ENCODE measurements around the gene APLP2. TPM values are rescaled to one million over a fixed set of nuclear protein-coding genes. Genes with fewer than 3 reads are reported as not detected.
A peak's percentile ranks its signal among the peaks of the same experiment; 100 is the strongest.

Gene APLP2
- total and polyA plus RNA-seq, 12 donors = 115 to 414 (median 299) TPM

DNA sequence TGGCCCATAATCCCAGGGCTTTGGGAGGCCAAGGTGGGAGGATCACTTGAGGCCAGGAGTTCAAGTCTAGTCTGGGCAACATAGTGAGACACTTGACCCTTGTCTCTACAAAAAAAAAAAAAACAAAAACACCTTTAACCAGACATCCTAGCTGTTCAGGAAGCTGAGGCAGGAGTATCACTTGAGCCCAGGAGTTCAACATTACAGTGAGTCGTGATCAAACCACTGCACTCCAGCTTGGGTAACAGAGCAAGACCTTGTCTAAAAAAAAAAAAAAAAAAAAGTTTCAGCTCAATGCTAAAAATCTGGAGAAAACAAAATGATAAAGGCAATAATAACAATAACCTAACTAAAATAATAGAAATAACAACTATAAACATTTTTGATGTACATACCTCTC, 22.6 kb upstream of the APLP2 start:
- DNase-seq (no peak), ATAC-seq (no peak)
- Histone ChIP-seq H3K27me3 (no peaks in the 10 kb centered on the region), H3K36me3 (no peaks in the 10 kb centered on the region), H3K4me1 (peaks cover 0 to 42% (median 0%) of the 10 kb centered on the region in 9 donors), H3K4me3 (no peak overlapping the region), H3K9me3 (no peaks in the 10 kb centered on the region), H3K27ac (no peak overlapping the region)
- 70 to 85% methylated on average over 1 of the region's 1 CpG for WGBS, 2 donors
- intact Hi-C loops (cut with DNase I) = no loop called here
- TF ChIP-seq, protein P1, sequence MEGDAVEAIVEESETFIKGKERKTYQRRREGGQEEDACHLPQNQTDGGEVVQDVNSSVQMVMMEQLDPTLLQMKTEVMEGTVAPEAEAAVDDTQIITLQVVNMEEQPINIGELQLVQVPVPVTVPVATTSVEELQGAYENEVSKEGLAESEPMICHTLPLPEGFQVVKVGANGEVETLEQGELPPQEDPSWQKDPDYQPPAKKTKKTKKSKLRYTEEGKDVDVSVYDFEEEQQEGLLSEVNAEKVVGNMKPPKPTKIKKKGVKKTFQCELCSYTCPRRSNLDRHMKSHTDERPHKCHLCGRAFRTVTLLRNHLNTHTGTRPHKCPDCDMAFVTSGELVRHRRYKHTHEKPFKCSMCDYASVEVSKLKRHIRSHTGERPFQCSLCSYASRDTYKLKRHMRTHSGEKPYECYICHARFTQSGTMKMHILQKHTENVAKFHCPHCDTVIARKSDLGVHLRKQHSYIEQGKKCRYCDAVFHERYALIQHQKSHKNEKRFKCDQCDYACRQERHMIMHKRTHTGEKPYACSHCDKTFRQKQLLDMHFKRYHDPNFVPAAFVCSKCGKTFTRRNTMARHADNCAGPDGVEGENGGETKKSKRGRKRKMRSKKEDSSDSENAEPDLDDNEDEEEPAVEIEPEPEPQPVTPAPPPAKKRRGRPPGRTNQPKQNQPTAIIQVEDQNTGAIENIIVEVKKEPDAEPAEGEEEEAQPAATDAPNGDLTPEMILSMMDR (IDR thresholded peaks at IDR 0.05) = no peak

DNA sequence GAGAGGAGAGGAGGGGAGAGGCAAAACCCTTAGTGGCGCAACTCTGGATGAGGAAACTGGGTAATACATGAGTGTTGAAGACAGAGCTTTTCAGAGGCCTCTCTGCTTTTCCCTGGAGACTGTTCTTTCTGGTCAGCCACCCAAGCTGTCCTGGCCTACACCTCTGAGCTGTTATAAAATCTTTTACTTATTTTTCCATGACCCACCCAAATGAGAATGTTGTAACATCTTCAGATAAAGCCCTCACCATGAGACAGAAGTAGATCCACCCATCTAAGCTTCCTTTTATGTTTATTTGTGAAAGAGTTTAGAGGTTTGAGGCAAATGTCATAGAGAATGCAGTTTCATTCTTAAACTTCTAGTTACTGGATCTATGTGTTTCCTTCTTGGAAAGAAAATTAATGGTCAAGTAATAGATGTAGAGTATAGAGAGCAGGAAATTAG, 20.3 kb upstream of the APLP2 start:
- peaks cover 0 to 7% (median 0%) of the 10 kb centered on the region in 11 donors for H3K9me3 ChIP-seq
- H3K4me1 ChIP-seq = peaks cover 0 to 28% (median 0%) of the 10 kb centered on the region in 9 donors
- no peak for ATAC-seq
- intact Hi-C loops (cut with DNase I) = no loop called here
- no peak overlapping the region for H3K4me3 ChIP-seq
- peak overlapping the region in 1 of 10 donors; percentile 43 for H3K27ac ChIP-seq
- no peaks in the 10 kb centered on the region for H3K27me3 ChIP-seq
- H3K36me3 ChIP-seq = no peaks in the 10 kb centered on the region
- whole genome bisulfite sequencing, 2 donors = 88 to 94% methylated on average over 1 of the region's 1 CpG
- no peak for DNase-seq
- TF ChIP-seq, protein P1 (IDR thresholded peaks at IDR 0.05) = no peak

DNA sequence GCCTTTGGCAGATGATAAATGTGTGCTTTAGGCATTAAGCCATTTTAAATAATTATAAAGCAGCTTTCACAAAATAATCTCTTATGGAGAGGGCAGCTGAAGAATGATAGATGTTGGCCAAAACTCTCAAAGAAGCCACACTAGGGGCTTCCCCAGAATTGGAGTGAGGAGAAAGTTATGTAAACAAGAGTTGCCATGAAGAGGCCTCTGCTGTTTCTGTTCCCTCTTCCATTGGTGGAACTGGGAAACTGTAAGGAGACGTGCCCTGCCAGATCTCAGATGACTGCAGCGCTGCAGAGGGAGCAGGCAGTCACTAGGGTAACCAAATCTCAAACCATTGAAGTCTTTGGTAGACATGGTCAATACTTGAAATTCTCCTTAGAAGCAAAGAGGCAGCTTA, 19.4 kb upstream of the APLP2 start:
- peaks cover 0 to 7% (median 0%) of the 10 kb centered on the region in 11 donors for H3K9me3 ChIP-seq
- H3K36me3 ChIP-seq = no peaks in the 10 kb centered on the region
- DNase-seq (peak in 1 of 2 donors; percentile 15), ATAC-seq (peak in 6 of 8 donors; percentile 56 to 82 (median 72))
- intact Hi-C loops (cut with DNase I) = no loop called here
- no peaks in the 10 kb centered on the region for H3K27me3 ChIP-seq
- TF ChIP-seq, protein P1 (IDR thresholded peaks at IDR 0.05) = no peak
- WGBS, 2 donors = 46 to 53% methylated on average over 2 of the region's 2 CpGs
- H3K4me3 ChIP-seq = no peak overlapping the region
- peaks cover 0 to 28% (median 0%) of the 10 kb centered on the region in 9 donors for H3K4me1 ChIP-seq
- H3K27ac ChIP-seq = peak overlapping the region in 1 of 10 donors; percentile 43

DNA sequence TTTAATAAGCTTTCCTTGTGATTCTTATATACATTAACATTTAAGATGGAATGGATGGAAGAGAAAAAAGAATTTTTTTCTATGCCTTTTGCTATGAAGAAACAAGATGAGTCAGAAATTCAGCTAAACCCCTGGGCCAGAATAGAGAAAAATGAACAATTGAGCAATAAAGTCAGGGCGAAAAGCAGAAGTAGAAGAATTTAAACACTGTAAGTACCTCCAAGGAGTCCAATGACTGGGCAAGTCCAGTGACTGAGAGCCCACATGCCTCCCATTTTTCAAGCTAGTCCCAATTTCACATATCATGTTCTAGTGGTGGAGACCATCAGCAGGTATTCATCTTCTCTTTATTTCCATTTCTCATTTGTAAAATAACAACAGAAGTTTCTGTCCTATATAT, 18.6 kb upstream of the APLP2 start:
- Histone ChIP-seq H3K36me3 (no peaks in the 10 kb centered on the region), H3K4me1 (peaks cover 0 to 35% (median 0%) of the 10 kb centered on the region in 9 donors), H3K27ac (peak overlapping the region in 1 of 10 donors; percentile 43), H3K4me3 (no peak overlapping the region), H3K27me3 (no peaks in the 10 kb centered on the region), H3K9me3 (peaks cover 0 to 7% (median 0%) of the 10 kb centered on the region in 11 donors)
- 89 to 100% methylated on average over 1 of the region's 1 CpG for WGBS, 2 donors
- TF ChIP-seq, protein P1 (IDR thresholded peaks at IDR 0.05) = no peak
- ATAC-seq (peak in 2 of 8 donors; percentile 51 to 63), DNase-seq (no peak)
- intact Hi-C loops (cut with DNase I) = no loop called here

All from heart right ventricle (tissue), 16 donors.